ENCODE results near the gene CASK.

Gene CASK

DNA sequence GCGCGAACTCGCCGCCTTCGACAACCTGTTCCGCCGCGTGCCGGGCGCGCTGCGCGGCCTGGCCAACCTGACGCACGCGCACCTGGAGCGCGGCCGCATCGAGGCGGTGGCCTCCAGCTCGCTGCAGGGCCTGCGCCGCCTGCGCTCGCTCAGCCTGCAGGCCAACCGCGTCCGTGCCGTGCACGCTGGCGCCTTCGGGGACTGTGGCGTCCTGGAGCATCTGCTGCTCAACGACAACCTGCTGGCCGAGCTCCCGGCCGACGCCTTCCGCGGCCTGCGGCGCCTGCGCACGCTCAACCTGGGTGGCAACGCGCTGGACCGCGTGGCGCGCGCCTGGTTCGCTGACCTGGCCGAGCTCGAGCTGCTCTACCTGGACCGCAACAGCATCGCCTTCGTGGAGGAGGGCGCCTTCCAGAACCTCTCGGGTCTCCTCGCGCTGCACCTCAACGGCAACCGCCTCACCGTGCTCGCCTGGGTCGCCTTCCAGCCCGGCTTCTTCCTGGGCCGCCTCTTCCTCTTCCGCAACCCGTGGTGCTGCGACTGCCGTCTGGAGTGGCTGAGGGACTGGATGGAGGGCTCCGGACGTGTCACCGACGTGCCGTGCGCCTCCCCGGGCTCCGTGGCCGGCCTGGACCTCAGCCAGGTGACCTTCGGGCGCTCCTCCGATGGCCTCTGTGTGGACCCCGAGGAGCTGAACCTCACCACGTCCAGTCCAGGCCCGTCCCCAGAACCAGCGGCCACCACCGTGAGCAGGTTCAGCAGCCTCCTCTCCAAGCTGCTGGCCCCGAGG lies 449.2 kb downstream of the CASK start:
- Histone ChIP-seq H3K4me1 (ENCODE audit: control insufficient read depth, low read length) (no peaks in the 10 kb centered on the region), H3K4me2 (ENCODE audit: low read length) (no peak overlapping the region), H3K4me3 (ENCODE audit: low read length) (no peak overlapping the region), H3F3A (ENCODE audit: control insufficient read depth, insufficient read depth) (no peaks in the 10 kb centered on the region), H3K9me3 (ENCODE audit: control insufficient read depth, insufficient read depth, low read length) (no peaks in the 10 kb centered on the region), H3K36me3 (ENCODE audit: control insufficient read depth, low read length) (no peaks in the 10 kb centered on the region), H3K79me2 (ENCODE audit: control insufficient read depth, low read length) (no peaks in the 10 kb centered on the region), H3K9me2 (replicated peaks; ENCODE audit: control insufficient read depth, low read length) (no peaks in the 10 kb centered on the region), H3K27me3 (ENCODE audit: control insufficient read depth, low read length) (no peaks in the 10 kb centered on the region), H4K20me1 (ENCODE audit: control insufficient read depth, insufficient read depth, low read depth, low read length) (no peaks in the 10 kb centered on the region), H3K27ac (ENCODE audit: low read depth, low read length) (no peak overlapping the region)
- no peak for TF ChIP-seq EZH2phosphoT487 (IDR thresholded peaks at IDR 0.05; ENCODE audit: borderline replicate concordance, low read length)
- TF ChIP-seq, protein P1, sequence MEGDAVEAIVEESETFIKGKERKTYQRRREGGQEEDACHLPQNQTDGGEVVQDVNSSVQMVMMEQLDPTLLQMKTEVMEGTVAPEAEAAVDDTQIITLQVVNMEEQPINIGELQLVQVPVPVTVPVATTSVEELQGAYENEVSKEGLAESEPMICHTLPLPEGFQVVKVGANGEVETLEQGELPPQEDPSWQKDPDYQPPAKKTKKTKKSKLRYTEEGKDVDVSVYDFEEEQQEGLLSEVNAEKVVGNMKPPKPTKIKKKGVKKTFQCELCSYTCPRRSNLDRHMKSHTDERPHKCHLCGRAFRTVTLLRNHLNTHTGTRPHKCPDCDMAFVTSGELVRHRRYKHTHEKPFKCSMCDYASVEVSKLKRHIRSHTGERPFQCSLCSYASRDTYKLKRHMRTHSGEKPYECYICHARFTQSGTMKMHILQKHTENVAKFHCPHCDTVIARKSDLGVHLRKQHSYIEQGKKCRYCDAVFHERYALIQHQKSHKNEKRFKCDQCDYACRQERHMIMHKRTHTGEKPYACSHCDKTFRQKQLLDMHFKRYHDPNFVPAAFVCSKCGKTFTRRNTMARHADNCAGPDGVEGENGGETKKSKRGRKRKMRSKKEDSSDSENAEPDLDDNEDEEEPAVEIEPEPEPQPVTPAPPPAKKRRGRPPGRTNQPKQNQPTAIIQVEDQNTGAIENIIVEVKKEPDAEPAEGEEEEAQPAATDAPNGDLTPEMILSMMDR (IDR thresholded peaks at IDR 0.05; ENCODE audit: low read depth, low read length, poor library complexity, severe bottlenecking): no peak

DNA sequence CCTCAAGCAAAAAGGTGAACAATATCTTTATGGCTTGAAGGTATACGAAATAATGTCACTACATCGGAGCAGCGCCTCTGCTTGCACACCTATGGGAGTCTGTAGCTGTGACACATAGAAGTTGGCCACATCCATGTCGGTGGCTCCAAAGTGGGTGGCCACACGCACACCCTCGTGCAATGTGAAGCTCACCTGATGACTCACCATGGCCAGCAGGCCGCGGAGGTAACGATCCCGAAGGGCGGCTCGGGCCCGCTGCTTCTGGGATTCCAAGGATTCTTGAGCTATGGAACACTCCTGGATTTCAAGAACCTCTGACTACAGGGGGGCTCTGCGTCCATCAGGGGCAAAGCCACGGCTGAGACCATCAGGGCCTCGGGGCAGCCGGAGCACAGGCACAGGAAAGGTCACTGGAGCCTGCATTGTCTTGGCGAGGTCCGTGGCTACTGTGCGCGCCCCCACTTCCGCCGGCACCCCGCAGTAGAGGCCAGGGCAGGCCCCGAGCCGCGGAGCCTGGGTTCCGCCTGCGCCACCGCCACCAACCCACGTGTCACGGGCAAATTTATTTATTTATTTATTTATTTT lies 451.0 kb downstream of the CASK start:
- TF ChIP-seq, protein P1 (IDR thresholded peaks at IDR 0.05; ENCODE audit: low read depth, low read length, poor library complexity, severe bottlenecking): no peak
- TF ChIP-seq EZH2phosphoT487 (IDR thresholded peaks at IDR 0.05; ENCODE audit: borderline replicate concordance, low read length): no peak
- no peaks in the 10 kb centered on the region for H3K27me3 ChIP-seq (ENCODE audit: control insufficient read depth, low read length)
- no peak overlapping the region for H3K27ac ChIP-seq (ENCODE audit: low read depth, low read length)
- no peaks in the 10 kb centered on the region for H3K9me3 ChIP-seq (ENCODE audit: control insufficient read depth, insufficient read depth, low read length)
- H4K20me1 ChIP-seq (ENCODE audit: control insufficient read depth, insufficient read depth, low read depth, low read length): no peaks in the 10 kb centered on the region
- no peaks in the 10 kb centered on the region for H3K4me1 ChIP-seq (ENCODE audit: control insufficient read depth, low read length)
- H3K4me3 ChIP-seq (ENCODE audit: low read length): no peak overlapping the region
- H3F3A ChIP-seq (ENCODE audit: control insufficient read depth, insufficient read depth): no peaks in the 10 kb centered on the region
- H3K36me3 ChIP-seq (ENCODE audit: control insufficient read depth, low read length): no peaks in the 10 kb centered on the region
- H3K9me2 ChIP-seq (replicated peaks; ENCODE audit: control insufficient read depth, low read length): no peaks in the 10 kb centered on the region
- no peaks in the 10 kb centered on the region for H3K79me2 ChIP-seq (ENCODE audit: control insufficient read depth, low read length)
- H3K4me2 ChIP-seq (ENCODE audit: low read length): no peak overlapping the region

DNA sequence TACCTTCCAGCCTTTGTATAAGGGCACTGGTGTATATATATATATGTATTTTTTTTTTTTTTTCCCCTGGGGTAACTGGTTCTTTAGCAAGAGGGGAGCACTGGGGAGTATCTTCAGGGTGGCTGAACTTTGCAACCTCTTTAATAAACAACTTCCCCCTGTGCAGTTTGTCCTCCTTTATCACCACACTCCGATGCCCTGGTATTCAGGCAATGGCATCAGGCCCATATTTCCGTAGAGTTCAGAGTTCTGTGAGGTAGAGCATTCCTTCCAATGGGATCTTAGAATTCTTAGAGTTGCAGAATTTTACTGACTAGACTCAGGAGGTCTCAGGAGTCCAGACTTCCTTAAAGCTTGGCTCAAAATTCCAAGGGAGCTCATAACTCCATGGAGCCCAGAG lies 451.6 kb downstream of the CASK start:
- no peaks in the 10 kb centered on the region for H4K20me1 ChIP-seq (ENCODE audit: control insufficient read depth, insufficient read depth, low read depth, low read length)
- H3F3A ChIP-seq (ENCODE audit: control insufficient read depth, insufficient read depth): no peaks in the 10 kb centered on the region
- H3K4me2 ChIP-seq (ENCODE audit: low read length): no peak overlapping the region
- no peaks in the 10 kb centered on the region for H3K27me3 ChIP-seq (ENCODE audit: control insufficient read depth, low read length)
- H3K27ac ChIP-seq (ENCODE audit: low read depth, low read length): no peak overlapping the region
- TF ChIP-seq EZH2phosphoT487 (IDR thresholded peaks at IDR 0.05; ENCODE audit: borderline replicate concordance, low read length): no peak
- TF ChIP-seq, protein P1 (IDR thresholded peaks at IDR 0.05; ENCODE audit: low read depth, low read length, poor library complexity, severe bottlenecking): no peak
- no peak overlapping the region for H3K4me3 ChIP-seq (ENCODE audit: low read length)
- no peaks in the 10 kb centered on the region for H3K4me1 ChIP-seq (ENCODE audit: control insufficient read depth, low read length)
- no peaks in the 10 kb centered on the region for H3K9me3 ChIP-seq (ENCODE audit: control insufficient read depth, insufficient read depth, low read length)
- no peaks in the 10 kb centered on the region for H3K36me3 ChIP-seq (ENCODE audit: control insufficient read depth, low read length)
- H3K9me2 ChIP-seq (replicated peaks; ENCODE audit: control insufficient read depth, low read length): no peaks in the 10 kb centered on the region
- H3K79me2 ChIP-seq (ENCODE audit: control insufficient read depth, low read length): no peaks in the 10 kb centered on the region
